Astrocyte of the hippocampus (primary cell): ENCODE measurements around the gene HSD3B7.
A peak's percentile ranks its signal among the peaks of the same experiment; 100 is the strongest.

ENCODE experiments used
- DNase-seq: peaks from one replicate; pipeline ENCODE4 v3.0.0; 2011; ENCODE audit warnings: low read depth, low spot score

The HSD3B7 gene

DNA sequence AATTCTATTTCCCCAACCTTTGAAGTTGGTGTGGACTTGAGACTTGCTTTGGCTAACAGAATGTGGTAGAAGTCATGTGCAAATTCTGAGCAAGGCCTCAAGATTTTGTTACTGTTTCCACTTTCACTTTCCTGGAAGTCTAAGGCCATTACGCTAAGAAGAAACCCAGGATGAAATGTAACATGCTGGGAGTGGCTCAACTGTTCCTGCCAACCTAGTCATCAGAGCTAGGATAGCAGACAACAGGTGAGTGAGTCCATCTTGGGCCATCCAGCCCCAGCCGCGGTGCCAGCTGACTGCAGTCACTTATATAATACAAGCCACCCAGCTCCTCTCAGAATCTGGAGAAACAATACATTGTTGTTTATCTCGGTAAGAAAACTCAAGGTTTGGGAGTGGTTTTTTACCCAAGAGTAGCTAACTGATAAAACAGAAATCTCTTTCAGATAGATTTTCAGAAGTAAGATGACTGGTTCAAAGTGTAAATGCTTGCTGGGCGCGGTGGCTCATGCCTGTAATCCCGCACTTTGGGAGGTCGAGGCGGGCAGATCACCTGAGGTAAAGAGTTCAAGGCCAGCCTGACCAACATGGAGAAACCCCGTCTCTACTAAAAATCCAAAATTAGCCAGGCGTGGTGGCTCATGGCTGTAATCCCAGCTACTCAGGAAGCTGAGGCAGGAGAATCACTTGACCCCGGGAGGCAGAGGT lies 37.7 kb downstream of the HSD3B7 start:
- DNase-seq: no peak

DNA sequence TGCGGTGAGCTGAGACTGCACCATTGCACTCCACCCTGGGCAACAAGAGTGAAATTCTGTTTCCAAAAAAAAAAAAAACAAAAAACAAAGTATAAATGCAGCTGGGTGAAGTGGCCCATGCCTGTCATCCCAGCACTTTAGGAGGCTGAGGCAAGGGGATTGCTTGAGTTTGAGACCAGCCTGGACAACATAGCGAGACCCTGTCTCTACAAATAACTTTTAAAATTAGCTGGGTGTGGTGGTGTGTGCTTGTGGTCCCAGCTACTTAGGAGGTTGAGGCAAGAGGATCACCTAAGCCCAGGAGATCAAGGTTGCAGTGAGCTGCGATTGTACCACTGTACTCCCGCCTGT lies 38.2 kb downstream of the HSD3B7 start:
- no peak for DNase-seq

DNA sequence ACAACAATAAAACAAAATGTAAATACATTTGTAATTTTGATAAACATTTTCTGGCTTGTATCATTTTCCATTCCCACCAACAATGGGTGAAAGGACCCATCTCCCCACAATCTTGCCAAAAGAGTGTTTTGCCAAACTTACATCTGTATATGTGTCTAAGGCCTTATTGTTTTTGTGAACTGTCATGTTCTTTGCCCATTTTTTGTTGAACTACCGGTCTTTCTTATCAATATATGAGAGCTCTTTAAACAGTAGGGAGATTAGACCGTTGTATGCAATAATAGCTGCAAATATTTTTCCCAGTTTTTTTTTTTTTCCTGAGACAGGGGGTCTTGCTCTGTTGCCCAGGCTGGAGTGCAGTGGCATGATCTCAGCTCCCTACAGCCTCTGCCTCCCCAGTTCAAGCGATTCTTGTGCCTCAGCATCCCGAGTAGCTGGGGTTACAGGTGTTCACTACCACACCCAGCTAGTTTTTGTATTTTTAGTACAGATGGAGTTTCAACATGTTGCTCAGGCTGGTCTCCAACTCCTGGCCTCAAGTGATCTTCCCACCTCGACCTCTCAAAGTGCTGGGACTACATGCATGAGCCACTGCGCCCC lies 38.7 kb downstream of the HSD3B7 start:
- no peak for DNase-seq

DNA sequence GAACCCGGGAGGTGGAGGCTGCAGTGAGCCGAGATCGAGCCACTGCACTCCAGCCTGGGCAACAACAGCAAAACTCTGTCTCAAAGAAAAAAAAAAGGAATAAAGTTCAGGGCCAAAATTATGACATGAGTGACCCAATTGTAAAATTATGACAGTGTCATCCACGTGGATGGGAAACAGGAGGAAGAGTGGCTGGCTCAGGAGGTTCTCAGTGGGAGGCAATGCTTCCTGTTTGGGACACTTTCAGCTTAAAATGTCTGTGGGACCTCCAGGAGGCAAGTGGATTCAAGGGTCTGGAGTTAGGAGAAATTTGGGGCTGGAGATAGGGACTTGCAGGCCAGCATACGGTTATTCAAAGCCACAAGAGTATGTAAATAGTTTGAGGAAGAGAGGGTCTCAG lies 40.3 kb downstream of the HSD3B7 start:
- DNase-seq: no peak

DNA sequence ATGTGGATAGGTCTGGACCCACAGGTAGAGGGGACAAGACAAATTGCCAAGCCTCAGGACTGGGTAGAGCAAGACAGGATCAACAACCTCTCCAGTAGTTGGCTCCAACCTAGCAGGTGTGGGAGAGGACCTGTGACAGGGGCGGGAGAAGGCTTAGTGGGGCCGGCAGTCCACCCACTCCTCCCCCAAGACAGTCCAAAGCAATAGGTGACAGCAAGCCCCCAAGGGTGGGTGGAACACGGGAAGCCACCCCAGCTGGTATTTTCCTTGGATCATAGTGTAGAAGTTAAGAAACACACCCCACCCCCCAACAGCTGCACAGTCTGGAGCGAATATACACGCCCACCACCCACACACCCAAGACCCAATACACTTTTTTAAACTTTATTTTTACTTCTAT lies 44.3 kb downstream of the HSD3B7 start:
- no peak for DNase-seq

DNA sequence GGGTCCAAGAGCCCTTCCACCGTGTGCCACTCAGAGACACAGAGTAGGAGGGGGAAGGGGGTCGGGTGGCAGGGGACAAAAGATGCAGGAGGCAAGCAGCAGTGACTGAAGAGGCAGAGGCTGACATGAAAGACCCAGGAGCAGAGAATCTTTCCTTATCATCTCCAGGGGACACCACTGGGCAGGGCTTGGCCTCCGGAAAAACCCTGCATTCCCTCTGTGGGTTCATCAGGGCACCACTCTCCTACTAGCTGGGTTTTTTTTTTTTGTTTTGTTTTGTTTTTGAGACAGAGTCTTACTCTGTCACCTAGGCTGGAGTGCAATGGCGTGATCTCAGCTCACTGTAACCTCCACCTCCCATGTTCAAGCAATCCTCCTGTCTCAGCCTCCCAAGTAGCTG lies 46.3 kb downstream of the HSD3B7 start:
- no peak for DNase-seq

DNA sequence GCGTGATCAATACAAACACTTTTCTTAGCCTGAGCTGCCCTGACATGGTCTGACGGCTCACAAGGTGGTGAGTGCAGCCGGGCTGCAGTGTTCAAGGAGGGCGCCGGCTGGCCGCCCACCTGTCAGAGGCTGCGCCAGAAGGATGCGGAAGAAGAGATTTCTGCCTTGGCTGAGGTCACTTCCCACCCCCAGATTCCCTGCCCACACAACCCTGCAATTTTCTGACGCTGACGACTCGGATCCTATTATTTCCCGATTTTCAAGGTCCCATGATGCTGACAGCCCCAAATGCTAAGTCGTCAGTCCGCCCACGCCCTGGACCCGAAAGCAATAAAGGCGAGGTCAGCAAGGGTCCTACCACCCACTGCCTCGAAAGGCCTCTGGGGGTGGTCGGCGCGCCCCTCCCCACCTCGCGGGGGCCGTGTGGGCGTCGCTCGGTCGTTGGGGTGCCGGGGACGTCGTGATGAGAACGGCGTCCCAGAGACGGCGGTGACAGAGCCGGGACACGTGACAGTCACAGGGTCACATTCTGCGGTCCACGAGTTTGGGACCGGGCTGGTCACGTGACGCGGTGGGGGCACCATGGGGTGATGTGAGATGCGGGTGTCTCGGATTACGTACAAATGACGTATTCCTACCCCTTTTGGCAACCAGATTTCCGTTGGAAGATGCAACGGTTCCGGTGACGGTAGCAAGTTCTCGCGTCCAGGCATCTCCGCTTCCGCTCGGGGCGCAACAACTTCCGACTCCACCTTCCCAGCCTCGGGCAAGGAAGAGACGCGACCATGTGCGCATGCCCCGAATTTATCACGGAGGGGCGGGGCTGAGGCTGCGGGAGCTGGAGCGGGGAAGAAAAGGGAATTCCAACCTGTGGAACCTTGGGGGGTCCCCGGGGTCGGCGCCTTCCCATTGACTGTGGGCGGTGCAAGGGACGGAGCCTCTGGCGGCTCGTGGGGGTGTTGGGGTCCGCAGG lies 48.0 kb downstream of the HSD3B7 start, which contains the start of gene STX4:
TSS of gene STX4 (plus strand) at position 823 of the 973 bp plus-strand sequence. CDS start 248 bp downstream, outside the sequence.
- peak; percentile 98 for DNase-seq

DNA sequence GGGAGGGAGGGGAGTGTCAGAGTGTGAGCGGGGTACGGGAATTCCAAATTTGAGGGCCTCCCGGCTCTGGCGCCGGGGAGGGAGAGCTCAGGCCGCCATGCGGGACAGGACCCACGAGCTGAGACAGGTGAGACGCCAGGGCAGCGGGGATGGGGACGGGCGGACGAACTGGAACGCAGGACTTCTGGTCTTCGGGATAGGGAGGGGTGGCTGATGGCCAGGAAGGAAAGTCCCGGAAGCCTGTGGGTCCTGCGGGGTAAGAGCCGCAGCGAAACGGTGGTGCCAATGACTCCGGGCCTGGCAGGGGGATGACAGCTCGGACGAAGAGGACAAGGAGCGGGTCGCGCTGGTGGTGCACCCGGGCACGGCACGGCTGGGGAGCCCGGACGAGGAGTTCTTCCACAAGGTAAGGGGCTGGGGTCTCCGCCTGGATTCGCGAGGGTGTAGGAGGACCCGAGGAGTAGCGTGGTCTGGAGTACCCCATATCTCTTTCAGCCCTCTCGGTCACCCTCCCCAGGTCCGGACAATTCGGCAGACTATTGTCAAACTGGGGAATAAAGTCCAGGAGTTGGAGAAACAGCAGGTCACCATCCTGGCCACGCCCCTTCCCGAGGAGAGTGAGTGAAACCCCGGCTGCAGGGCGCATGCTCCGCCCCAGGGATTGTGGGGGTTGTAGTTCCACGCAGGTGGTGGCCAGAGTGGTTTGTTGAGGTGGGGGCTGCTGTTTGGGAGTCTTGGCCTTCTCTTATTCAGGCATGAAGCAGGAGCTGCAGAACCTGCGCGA lies 48.9 kb downstream of the HSD3B7 start:
- DNase-seq: peak; percentile 91

DNA sequence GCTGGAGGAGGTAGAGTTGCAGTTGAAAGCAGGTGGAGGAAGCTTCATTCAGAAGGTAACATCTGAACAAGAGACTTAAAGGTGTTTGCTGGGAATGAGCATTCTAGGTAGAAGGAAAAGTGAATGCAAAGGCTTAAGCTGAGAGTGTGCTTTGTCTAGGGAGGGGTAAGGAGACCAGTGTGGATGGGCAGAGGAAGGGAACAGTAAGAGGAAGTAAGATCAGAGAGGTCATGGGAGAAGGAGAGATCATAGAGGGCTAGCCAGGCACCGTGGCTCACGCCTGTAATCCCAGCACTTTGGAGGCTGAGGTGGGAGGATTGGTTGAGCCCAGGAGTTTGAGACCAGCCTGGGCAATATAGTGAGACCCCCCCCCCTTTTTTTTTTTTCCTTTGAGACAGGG lies 51.7 kb downstream of the HSD3B7 start:
- DNase-seq: no peak
